ENCODE results near the gene CBFA2T2. TPM values are rescaled to one million over a fixed set of nuclear protein-coding genes. Genes with fewer than 3 reads are reported as not detected.

Gene CBFA2T2
- total and polyA plus RNA-seq, 2 of the 4 experiments (the other 2 are of a cell fraction): 3.8 to 6.2 TPM

DNA sequence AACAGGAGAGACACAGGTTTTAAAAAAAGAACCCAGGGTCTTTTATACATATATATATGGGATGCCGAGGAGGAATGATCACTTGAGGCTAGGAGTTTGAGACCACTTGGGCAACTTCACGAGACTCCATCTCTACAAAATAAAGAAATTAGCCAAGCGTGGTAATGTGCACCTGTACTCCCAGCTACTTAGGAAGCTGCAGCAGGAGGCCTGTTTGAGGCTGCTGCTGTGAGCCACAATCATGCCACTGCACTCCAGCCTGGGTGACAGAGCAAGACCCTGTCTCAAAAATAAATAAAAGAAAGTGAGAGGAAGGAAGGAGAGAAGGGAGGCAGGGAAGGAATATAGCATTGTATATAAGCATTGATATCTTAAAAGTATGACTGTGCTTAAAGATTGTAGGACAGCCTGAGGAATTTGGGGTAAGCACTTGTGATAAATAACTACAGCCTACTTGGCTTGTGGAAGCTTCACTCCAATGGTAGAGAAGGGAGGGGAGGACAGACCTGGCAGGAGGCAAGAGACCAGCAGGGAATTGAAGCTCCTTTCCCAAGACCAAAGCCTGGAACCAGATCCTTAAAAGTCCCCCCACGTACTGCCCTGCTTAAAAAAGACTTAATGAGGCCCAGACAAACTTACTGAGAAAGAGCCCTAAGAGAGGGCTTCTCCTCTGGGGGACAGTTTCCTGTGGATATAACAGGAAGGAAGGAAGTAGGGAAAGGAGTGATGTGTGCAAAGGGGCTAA is 43.8 kb upstream of the CBFA2T2 start:
- no peaks in the 10 kb centered on the region for H3K27me3 ChIP-seq (ENCODE audit: control insufficient read depth, insufficient read depth, low read length)
- peaks cover 4 to 14% of the 10 kb centered on the region in 2 experiments; a peak in 2 of 4 replicates for H3K79me1 ChIP-seq (ENCODE audit: low read depth in 1 of 2, low read length in 2 of 2)
- H3K56ac ChIP-seq (ENCODE audit: extremely low read depth, insufficient read depth, low read length): no peak overlapping the region
- H4K8ac ChIP-seq (ENCODE audit: low read depth in 2 of 2, low read length in 2 of 2): no peak overlapping the region
- no peak overlapping the region for H3K14ac ChIP-seq (replicated peaks; ENCODE audit: low read depth, low read length)
- no peak overlapping the region for H3K4me2 ChIP-seq (ENCODE audit: low read depth, low read length)
- BruUV-seq (replicated peaks): no TSS peak
- no peak overlapping the region for H2BK5ac ChIP-seq (ENCODE audit: low read depth, low read length, poor library complexity, severe bottlenecking)
- H2BK20ac ChIP-seq (ENCODE audit: low read depth, low read length): no peak overlapping the region
- no peak overlapping the region for H2AK5ac ChIP-seq (ENCODE audit: low read depth, low read length)
- no peak overlapping the region for H3K4ac ChIP-seq (ENCODE audit: low read depth, low read length)
- H3K4me1 ChIP-seq (ENCODE audit: control insufficient read depth, insufficient read depth, low read length): peaks cover 4% of the 10 kb centered on the region; the same call in 1 of the 2 replicates
- H3K23ac ChIP-seq (ENCODE audit: low read depth, low read length): no peak overlapping the region
- H4K91ac ChIP-seq (ENCODE audit: insufficient read depth, low read depth, low read length): no peak overlapping the region
- H3K36me3 ChIP-seq (ENCODE audit: control insufficient read depth, insufficient read depth, low read length): no peaks in the 10 kb centered on the region
- H3K9me1 ChIP-seq (ENCODE audit: insufficient read depth, low read length): no peaks in the 10 kb centered on the region; the same call in 1 of the 2 replicates
- H3K4me3 ChIP-seq (ENCODE audit: insufficient read depth, low read depth, low read length): no peak overlapping the region
- no peak overlapping the region for H3K9ac ChIP-seq (ENCODE audit: low read depth, low read length)
- H4K20me1 ChIP-seq (ENCODE audit: insufficient read depth, low read length): 0 out of 2 replicates have a peak, but pooled peaks cover 3% of the 10 kb centered on the region
- TF ChIP-seq MXI1 (IDR thresholded peaks at IDR 0.05; ENCODE audit: borderline replicate concordance, low read depth, low read length) (no peak), CHD1 (IDR thresholded peaks at IDR 0.05; ENCODE audit: low read depth, low read length) (no peak)
- intact Hi-C loops (cut with micrococcal nuclease) (no loop called here), in situ Hi-C loops (cut with MboI; ENCODE audit: low sequenced_read_pairs) (no loop called here), dilution Hi-C loops (cut with HindIII; ENCODE audit: low sequenced_read_pairs, unreplicated experiment) (no loop called here)
- 0 out of 2 replicates have a peak, but pooled peaks cover 1% of the 10 kb centered on the region for H3K9me3 ChIP-seq (ENCODE audit: control insufficient read depth, insufficient read depth, low read length)
- CTCF ChIA-PET: interaction anchor here (1.0 kb wide), 1 partner anchor 11 kb away, joined by 3 read pairs; no protein-coding TSS in a partner anchor
- POLR2A ChIA-PET (ENCODE audit: unreplicated experiment): no interaction called here
- no peak for ATAC-seq (ENCODE audit: low read depth)
- peak overlapping the region; percentile 41 for H2AFZ ChIP-seq (replicated peaks; ENCODE audit: low read length, poor library complexity)
- no peak overlapping the region for H2AK9ac ChIP-seq (replicated peaks; ENCODE audit: low read depth, low read length, poor library complexity)
- no peak overlapping the region for H4K5ac ChIP-seq (ENCODE audit: low read depth, low read length)
- no peak overlapping the region for H3K27ac ChIP-seq (ENCODE audit: insufficient read depth, low read length)
- H2BK120ac ChIP-seq (ENCODE audit: low read depth, low read length): no peak overlapping the region
- H2BK15ac ChIP-seq (ENCODE audit: low read depth, low read length): no peak overlapping the region
- no peak for DNase-seq
- WGBS, 2 experiments (ENCODE audit: extremely low coverage in 2 of 2, insufficient read length in 1 of 2): 83% methylated on average over 2 of the region's 4 CpGs; no CpG with 5 or more reads in 1 of the 2 experiments
- H3K18ac ChIP-seq (ENCODE audit: low read depth, low read length): no peak overlapping the region

All from IMR-90 (cell line).